ENCODE data around the gene RANBP3.
A peak's percentile ranks its signal among the peaks of the same experiment; 100 is the strongest.

GRCh38 chr19:5987077-5987818 is 9.3 kb upstream of the RANBP3 start:
- no peak for TF ChIP-seq POLR2A (IDR thresholded peaks at IDR 0.05)
- TF ChIP-seq, protein P1, sequence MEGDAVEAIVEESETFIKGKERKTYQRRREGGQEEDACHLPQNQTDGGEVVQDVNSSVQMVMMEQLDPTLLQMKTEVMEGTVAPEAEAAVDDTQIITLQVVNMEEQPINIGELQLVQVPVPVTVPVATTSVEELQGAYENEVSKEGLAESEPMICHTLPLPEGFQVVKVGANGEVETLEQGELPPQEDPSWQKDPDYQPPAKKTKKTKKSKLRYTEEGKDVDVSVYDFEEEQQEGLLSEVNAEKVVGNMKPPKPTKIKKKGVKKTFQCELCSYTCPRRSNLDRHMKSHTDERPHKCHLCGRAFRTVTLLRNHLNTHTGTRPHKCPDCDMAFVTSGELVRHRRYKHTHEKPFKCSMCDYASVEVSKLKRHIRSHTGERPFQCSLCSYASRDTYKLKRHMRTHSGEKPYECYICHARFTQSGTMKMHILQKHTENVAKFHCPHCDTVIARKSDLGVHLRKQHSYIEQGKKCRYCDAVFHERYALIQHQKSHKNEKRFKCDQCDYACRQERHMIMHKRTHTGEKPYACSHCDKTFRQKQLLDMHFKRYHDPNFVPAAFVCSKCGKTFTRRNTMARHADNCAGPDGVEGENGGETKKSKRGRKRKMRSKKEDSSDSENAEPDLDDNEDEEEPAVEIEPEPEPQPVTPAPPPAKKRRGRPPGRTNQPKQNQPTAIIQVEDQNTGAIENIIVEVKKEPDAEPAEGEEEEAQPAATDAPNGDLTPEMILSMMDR (IDR thresholded peaks at IDR 0.05 in 4 of 5, conservative IDR thresholded peaks at IDR 0.05 in 1 of 5): peak; percentile 72 to 98 (median 87)

Measured in gastrocnemius medialis (tissue), 4 donors.